K562 (cell line): ENCODE measurements around the gene SMS.

Experiments used
- MCM5 ChIP-seq: fragments of 450-650 bp; IDR thresholded peaks from 2 replicates; pipeline ENCODE4 v1.6.1; 2016; ENCODE audit warnings: low read depth
- NR2C2 ChIP-seq, 2 experiments: fragments of 200-800 bp in 1 of 2; sonication (Bioruptor generic) in 1 of 2; sonication (generic) in 1 of 2; formaldehyde crosslinking in 1 of 2; IDR thresholded peaks; 2 replicates each; pipeline versions ENCODE4 v1.6.1 to v1.8.0; 2016 to 2022; ENCODE audit warnings: mild to moderate bottlenecking in 1 of 2, missing compliant biosample characterization in 1 of 2, missing genetic modification characterization in 1 of 2, missing genetic modification reagents in 1 of 2
- SIN3A ChIP-seq, 2 experiments: fragments of 150-350 bp in 1 of 2; IDR thresholded peaks; 2 replicates each; pipeline ENCODE4 v1.6.1; 2011 to 2016; ENCODE audit warnings: borderline replicate concordance in 2 of 2, low read depth in 2 of 2, low read length in 2 of 2, mild to moderate bottlenecking in 2 of 2, moderate library complexity in 2 of 2; ENCODE audit not compliant: control insufficient read depth in 1 of 2
- TF ChIP-seq, protein P1 (sequence below): fragments of 450-650 bp; IDR thresholded peaks from 2 replicates; pipeline ENCODE4 v1.6.1; 2018; ENCODE audit warnings: mild to moderate bottlenecking, low read depth; ENCODE audit not compliant: partially characterized antibody

DNA sequence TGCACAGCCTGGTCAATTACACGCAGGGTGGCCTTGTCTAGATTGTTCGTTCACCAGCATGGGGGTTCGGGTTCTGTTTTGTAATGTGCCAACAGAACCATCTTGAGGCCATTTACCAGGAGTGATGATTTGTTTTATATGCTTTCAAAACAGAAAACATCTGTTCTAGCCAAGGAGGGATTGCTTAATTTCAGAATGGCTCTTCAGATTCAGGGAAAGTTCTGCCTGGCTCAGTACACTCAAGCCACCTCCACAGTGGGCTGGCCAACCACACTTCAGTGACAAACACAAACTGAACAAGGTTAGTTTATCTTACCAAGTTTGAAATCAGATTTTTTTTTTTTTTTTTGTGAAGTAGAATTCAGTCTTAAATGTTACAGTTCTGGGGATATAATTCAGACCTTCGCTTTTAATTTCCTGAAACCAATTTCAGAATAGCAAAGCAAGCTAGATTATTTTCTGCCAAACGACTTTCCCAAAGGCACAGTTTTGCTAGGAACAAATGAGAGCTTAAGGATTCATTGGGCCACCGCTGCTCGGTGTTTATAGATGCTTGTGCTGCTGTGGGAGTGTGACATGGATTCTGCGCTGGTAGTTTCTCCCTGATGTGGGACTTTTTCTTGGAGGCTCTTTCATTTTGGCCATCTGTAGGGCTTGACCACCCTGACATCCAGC is 23.4 kb downstream of the SMS start:
- TF ChIP-seq NR2C2 (CRISPR knock-in tag; IDR thresholded peaks at IDR 0.05) = no peak
- TF ChIP-seq NR2C2 (tag; IDR thresholded peaks at IDR 0.05) = no peak
- TF ChIP-seq SIN3A (IDR thresholded peaks at IDR 0.05; ENCODE audit: borderline replicate concordance in 2 of 2, control insufficient read depth in 1 of 2, low read depth in 2 of 2, low read length in 2 of 2) = no peak
- TF ChIP-seq, protein P1, sequence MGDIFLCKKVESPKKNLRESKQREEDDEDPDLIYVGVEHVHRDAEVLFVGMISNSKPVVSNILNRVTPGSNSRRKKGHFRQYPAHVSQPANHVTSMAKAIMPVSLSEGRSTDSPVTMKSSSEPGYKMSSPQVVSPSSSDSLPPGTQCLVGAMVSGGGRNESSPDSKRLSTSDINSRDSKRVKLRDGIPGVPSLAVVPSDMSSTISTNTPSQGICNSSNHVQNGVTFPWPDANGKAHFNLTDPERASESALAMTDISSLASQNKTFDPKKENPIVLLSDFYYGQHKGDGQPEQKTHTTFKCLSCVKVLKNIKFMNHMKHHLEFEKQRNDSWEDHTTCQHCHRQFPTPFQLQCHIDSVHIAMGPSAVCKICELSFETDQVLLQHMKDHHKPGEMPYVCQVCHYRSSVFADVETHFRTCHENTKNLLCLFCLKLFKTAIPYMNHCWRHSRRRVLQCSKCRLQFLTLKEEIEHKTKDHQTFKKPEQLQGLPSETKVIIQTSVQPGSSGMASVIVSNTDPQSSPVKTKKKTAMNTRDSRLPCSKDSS = no peak
- TF ChIP-seq MCM5 = no peak
